SK-N-SH treated with all-trans-retinoic acid at 6 μM for 48 hours (cell line): Measurements from ENCODE around the gene PCDH12.

Experiments
- BACH2 ChIP-seq: fragments of 250-450 bp; sonication (Bioruptor Pico); IDR thresholded peaks from 2 replicates; pipeline ENCODE4 v1.9.0; 2021; ENCODE audit warnings: mild to moderate bottlenecking, borderline replicate concordance
- CSRNP3 ChIP-seq: fragments of 250-450 bp; sonication (Bioruptor Pico); IDR thresholded peaks from 2 replicates; pipeline ENCODE4 v1.5.1; 2021; ENCODE audit warnings: mild to moderate bottlenecking, moderate library complexity
- ESRRG ChIP-seq: fragments of 250-450 bp; sonication (Bioruptor Pico); IDR thresholded peaks from 2 replicates; pipeline ENCODE4 v1.6.1; 2021; ENCODE audit warnings: mild to moderate bottlenecking
- PATZ1 ChIP-seq: fragments of 250-450 bp; sonication (Bioruptor Pico); IDR thresholded peaks from 2 replicates; pipeline ENCODE4 v1.8.0; 2020; ENCODE audit warnings: mild to moderate bottlenecking, moderate library complexity, borderline replicate concordance
- PPARA ChIP-seq: fragments of 250-450 bp; sonication (Bioruptor Pico); IDR thresholded peaks from 2 replicates; pipeline ENCODE4 v1.5.0; 2020; ENCODE audit warnings: mild to moderate bottlenecking, borderline replicate concordance

GRCh38 chr5:141931694-141932093, 26.3 kb downstream of the PCDH12 start:
- TF ChIP-seq PATZ1 (CRISPR knock-in tag) (no peak), ESRRG (CRISPR knock-in tag) (no peak), CSRNP3 (no peak), PPARA (CRISPR knock-in tag) (no peak), BACH2 (CRISPR knock-in tag) (no peak)
